Endometrial microvascular endothelial cells (primary cell): Measurements from ENCODE around the gene TRPM3. TPM values are rescaled to one million over a fixed set of nuclear protein-coding genes. Genes with fewer than 3 reads are reported as not detected.

ENCODE experiments used
- in situ Hi-C: cut with HindIII; loops from 2 replicates; pipeline ENCODE4 v1.10.0; 2017; ENCODE audit warnings: low sequenced_read_pairs, low pct_unique_long_range_greater_than_20kb; ENCODE audit errors: inconsistent ontology term
- total RNA-seq: library from RNA; depleted of rRNA; stranded (reverse); fragments of >200 nt; gene quantifications from one replicate; pipeline ENCODE4 v1.2.3, GENCODE V29; 2015; ENCODE audit errors: inconsistent ontology term

TRPM3 gene
- total RNA-seq, 1 donor from 2014 or later = under 0.01 TPM

GRCh38 chr9:70924895-70925547 lies 196.4 kb downstream of the TRPM3 start:
- in situ Hi-C loops = no loop called here

GRCh38 chr9:70924380-70924779 lies 197.0 kb downstream of the TRPM3 start:
- in situ Hi-C loops = no loop called here

GRCh38 chr9:70923961-70924360 lies 197.5 kb downstream of the TRPM3 start:
- in situ Hi-C loops = no loop called here

GRCh38 chr9:70921136-70921535 lies 200.3 kb downstream of the TRPM3 start:
- in situ Hi-C loops = no loop called here

- in situ Hi-C loops = no loop called here
Measured at GRCh38 chr9:70917277-70917676, 204.1 kb downstream of the TRPM3 start.

- in situ Hi-C loops = no loop called here
Measured at GRCh38 chr9:70911791-70912190, 209.6 kb downstream of the TRPM3 start.

- in situ Hi-C loops = no loop called here
Measured at GRCh38 chr9:70910598-70910997, 210.8 kb downstream of the TRPM3 start.

- in situ Hi-C loops = no loop called here
Measured at GRCh38 chr9:70902692-70903131, 218.7 kb downstream of the TRPM3 start.

GRCh38 chr9:70902171-70902570 lies 219.2 kb downstream of the TRPM3 start:
- in situ Hi-C loops = no loop called here

GRCh38 chr9:70901746-70902145 lies 219.7 kb downstream of the TRPM3 start:
- in situ Hi-C loops = no loop called here

- in situ Hi-C loops = no loop called here
Measured at GRCh38 chr9:70901013-70901412, 220.4 kb downstream of the TRPM3 start.

- in situ Hi-C loops = no loop called here
Measured at GRCh38 chr9:70893580-70894122, 227.8 kb downstream of the TRPM3 start.

- in situ Hi-C loops = no loop called here
Measured at GRCh38 chr9:70888471-70888870, 232.9 kb downstream of the TRPM3 start.

- in situ Hi-C loops = no loop called here
Measured at GRCh38 chr9:70887826-70888225, 233.6 kb downstream of the TRPM3 start.

- in situ Hi-C loops = no loop called here
Measured at GRCh38 chr9:70883963-70884793, 237.2 kb downstream of the TRPM3 start.

- in situ Hi-C loops = no loop called here
Measured at GRCh38 chr9:70883056-70883455, 238.4 kb downstream of the TRPM3 start.

- in situ Hi-C loops = no loop called here
Measured at GRCh38 chr9:70881333-70881732, 240.1 kb downstream of the TRPM3 start.

GRCh38 chr9:70880535-70880934 lies 240.9 kb downstream of the TRPM3 start:
- in situ Hi-C loops = no loop called here

- in situ Hi-C loops = no loop called here
Measured at GRCh38 chr9:70878576-70878975, 242.8 kb downstream of the TRPM3 start.

GRCh38 chr9:70874451-70874850 lies 247.0 kb downstream of the TRPM3 start:
- in situ Hi-C loops = no loop called here
